ENCODE measurements around the gene GPR6.

DNA sequence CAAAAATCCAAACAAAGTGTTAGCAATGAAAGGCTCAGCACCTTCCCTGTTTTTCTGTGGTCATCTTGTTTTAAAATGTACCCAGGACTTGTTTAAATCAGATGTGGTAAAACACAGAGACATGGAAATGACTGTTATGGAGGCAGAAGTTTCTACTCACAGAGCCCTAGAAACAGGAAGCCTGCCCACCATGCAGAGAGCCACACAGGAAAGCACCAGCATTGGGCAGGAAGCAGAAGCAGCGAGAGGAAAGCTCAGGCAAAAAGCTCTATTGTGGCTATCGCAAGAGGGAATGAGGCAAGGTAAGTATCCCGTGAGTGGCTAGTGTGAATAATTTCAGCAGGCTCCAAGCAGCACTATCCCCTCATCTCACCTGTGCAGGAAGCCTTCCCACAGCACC lies 42.8 kb downstream of the GPR6 start:
- TF ChIP-seq, protein P1, sequence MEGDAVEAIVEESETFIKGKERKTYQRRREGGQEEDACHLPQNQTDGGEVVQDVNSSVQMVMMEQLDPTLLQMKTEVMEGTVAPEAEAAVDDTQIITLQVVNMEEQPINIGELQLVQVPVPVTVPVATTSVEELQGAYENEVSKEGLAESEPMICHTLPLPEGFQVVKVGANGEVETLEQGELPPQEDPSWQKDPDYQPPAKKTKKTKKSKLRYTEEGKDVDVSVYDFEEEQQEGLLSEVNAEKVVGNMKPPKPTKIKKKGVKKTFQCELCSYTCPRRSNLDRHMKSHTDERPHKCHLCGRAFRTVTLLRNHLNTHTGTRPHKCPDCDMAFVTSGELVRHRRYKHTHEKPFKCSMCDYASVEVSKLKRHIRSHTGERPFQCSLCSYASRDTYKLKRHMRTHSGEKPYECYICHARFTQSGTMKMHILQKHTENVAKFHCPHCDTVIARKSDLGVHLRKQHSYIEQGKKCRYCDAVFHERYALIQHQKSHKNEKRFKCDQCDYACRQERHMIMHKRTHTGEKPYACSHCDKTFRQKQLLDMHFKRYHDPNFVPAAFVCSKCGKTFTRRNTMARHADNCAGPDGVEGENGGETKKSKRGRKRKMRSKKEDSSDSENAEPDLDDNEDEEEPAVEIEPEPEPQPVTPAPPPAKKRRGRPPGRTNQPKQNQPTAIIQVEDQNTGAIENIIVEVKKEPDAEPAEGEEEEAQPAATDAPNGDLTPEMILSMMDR (IDR thresholded peaks at IDR 0.05; ENCODE audit: low read depth, low read length) = no peak
- TF ChIP-seq POLR2A (IDR thresholded peaks at IDR 0.05; ENCODE audit: extremely low read depth, insufficient read length) (no peak), MYC (IDR thresholded peaks at IDR 0.05; ENCODE audit: low read depth, low read length) (no peak)
- TF ChIP-seq, protein P2, sequence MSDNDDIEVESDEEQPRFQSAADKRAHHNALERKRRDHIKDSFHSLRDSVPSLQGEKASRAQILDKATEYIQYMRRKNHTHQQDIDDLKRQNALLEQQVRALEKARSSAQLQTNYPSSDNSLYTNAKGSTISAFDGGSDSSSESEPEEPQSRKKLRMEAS (IDR thresholded peaks at IDR 0.05; ENCODE audit: low read depth, low read length) = no peak
